ENCODE results near the gene C1orf210.

The C1orf210 gene

GRCh38 chr1:43246466-43247213 lies 38.7 kb downstream of the C1orf210 start:
- no peak for DNase-seq

GRCh38 chr1:43243299-43243698 lies 42.1 kb downstream of the C1orf210 start:
- DNase-seq: no peak

GRCh38 chr1:43241413-43241836 lies 44.0 kb downstream of the C1orf210 start:
- DNase-seq: no peak

- DNase-seq: no peak
These were observed 45.9 kb downstream of the C1orf210 start for GRCh38 chr1:43239484-43239883.

- DNase-seq: no peak
These were observed 46.4 kb downstream of the C1orf210 start for GRCh38 chr1:43238991-43239469.

GRCh38 chr1:43238085-43238484 lies 47.3 kb downstream of the C1orf210 start:
- DNase-seq: no peak

GRCh38 chr1:43237121-43237520 lies 48.3 kb downstream of the C1orf210 start:
- no peak for DNase-seq

GRCh38 chr1:43235451-43236121 lies 49.8 kb downstream of the C1orf210 start:
- no peak for DNase-seq

GRCh38 chr1:43235040-43235439 lies 50.3 kb downstream of the C1orf210 start:
- no peak for DNase-seq

GRCh38 chr1:43234267-43234666 lies 51.1 kb downstream of the C1orf210 start:
- DNase-seq: no peak

GRCh38 chr1:43233631-43234030 lies 51.8 kb downstream of the C1orf210 start:
- no peak for DNase-seq

GRCh38 chr1:43232482-43232881 lies 52.9 kb downstream of the C1orf210 start:
- no peak for DNase-seq

- DNase-seq: no peak
These were observed 53.3 kb downstream of the C1orf210 start for GRCh38 chr1:43232074-43232473.

Data from activated T-cell treated with anti-CD3 and anti-CD28 coated beads, Interleukin-2, amount 50 U/mL, for 1 hour (primary cell).